NB4 (cell line): ENCODE data around the gene KCNIP2.

Source experiments
- DNase-seq: peaks from one replicate; pipeline ENCODE4 v3.0.0; 2010; ENCODE audit warnings: low read depth
- H3K4me3 ChIP-seq: one replicate; pipeline ENCODE4 v1.5.1; 2011; ENCODE audit warnings: mild to moderate bottlenecking, low read depth, low read length, moderate library complexity
- CTCF ChIP-seq: IDR thresholded peaks from one replicate; pipeline ENCODE4 v1.5.1; 2012; ENCODE audit warnings: low read depth, low read length
- MAX ChIP-seq: IDR thresholded peaks from 2 replicates; pipeline ENCODE4 v1.6.1; 2011; ENCODE audit warnings: low read depth, low read length
- MYC ChIP-seq: IDR thresholded peaks from 2 replicates; pipeline ENCODE4 v1.6.1; 2011; ENCODE audit warnings: low read depth, low read length
- POLR2A ChIP-seq: IDR thresholded peaks from 2 replicates; pipeline ENCODE4 v1.6.1; 2011; ENCODE audit warnings: mild to moderate bottlenecking; ENCODE audit not compliant: insufficient read length; ENCODE audit errors: extremely low read depth

The KCNIP2 gene

GRCh38 chr10:101778151-101778780 lies 65.3 kb downstream of the KCNIP2 start:
- no peak overlapping the region for H3K4me3 ChIP-seq
- DNase-seq, result no peak
- TF ChIP-seq CTCF, result no peak
- TF ChIP-seq MYC, result no peak

- TF ChIP-seq MAX (no peak), CTCF (no peak), POLR2A (no peak), MYC (no peak)
- H3K4me3 ChIP-seq, result no peak overlapping the region
- DNase-seq, result no peak
These were observed 65.9 kb downstream of the KCNIP2 start for GRCh38 chr10:101777619-101778145.

- no peak overlapping the region for H3K4me3 ChIP-seq
- TF ChIP-seq MYC (no peak), CTCF (no peak), MAX (no peak), POLR2A (no peak)
- no peak for DNase-seq
These were observed 67.3 kb downstream of the KCNIP2 start for GRCh38 chr10:101776161-101776817.
